KOPT-K1 (cell line): ENCODE results near the gene FGF18.

ENCODE experiments used
- H3K27ac ChIP-seq: fragments of 200-600 bp; sonication (generic); 2 replicates; pipeline ENCODE4 v1.5.1; 2016; ENCODE audit warnings: antibody characterized with exemption, mild to moderate bottlenecking, low read depth, low read length; ENCODE audit not compliant: poor library complexity, severe bottlenecking
- H3K36me3 ChIP-seq: fragments of 200-600 bp; sonication (generic); 2 replicates; pipeline ENCODE4 v1.5.1; 2017; ENCODE audit warnings: antibody characterized with exemption, mild to moderate bottlenecking, low read length, moderate library complexity; ENCODE audit not compliant: insufficient read depth
- H3K9me3 ChIP-seq: fragments of 200-600 bp; sonication (generic); 2 replicates; pipeline ENCODE4 v1.5.1; 2017; ENCODE audit warnings: antibody characterized with exemption, low read length, mild to moderate bottlenecking; ENCODE audit not compliant: insufficient read depth, poor library complexity, severe bottlenecking

Gene FGF18

GRCh38 chr5:171426266-171426665, 6.8 kb downstream of the FGF18 start:
- Histone ChIP-seq H3K27ac (no peak overlapping the region), H3K9me3 (no peaks in the 10 kb centered on the region), H3K36me3 (no peaks in the 10 kb centered on the region)

- Histone ChIP-seq H3K36me3 (no peaks in the 10 kb centered on the region), H3K27ac (no peak overlapping the region), H3K9me3 (no peaks in the 10 kb centered on the region)
Measured at GRCh38 chr5:171426680-171427079, 7.2 kb downstream of the FGF18 start.

- H3K27ac ChIP-seq = no peak overlapping the region
Measured at GRCh38 chr5:171427318-171428167, 8.1 kb downstream of the FGF18 start.

GRCh38 chr5:171428168-171428696, 8.8 kb downstream of the FGF18 start:
- no peak overlapping the region for H3K27ac ChIP-seq
- H3K36me3 ChIP-seq = no peaks in the 10 kb centered on the region
- no peaks in the 10 kb centered on the region for H3K9me3 ChIP-seq

More at GRCh38 chr5:171427318-171428167, 8.1 kb downstream of the FGF18 start:
- Histone ChIP-seq H3K9me3 (no peaks in the 10 kb centered on the region), H3K36me3 (no peaks in the 10 kb centered on the region)

- no peaks in the 10 kb centered on the region for H3K9me3 ChIP-seq
- H3K36me3 ChIP-seq = no peaks in the 10 kb centered on the region
- H3K27ac ChIP-seq = no peak overlapping the region
Measured at GRCh38 chr5:171428809-171429542, 9.5 kb downstream of the FGF18 start.

GRCh38 chr5:171429543-171429910, 10.1 kb downstream of the FGF18 start:
- Histone ChIP-seq H3K9me3 (no peaks in the 10 kb centered on the region), H3K27ac (no peak overlapping the region), H3K36me3 (no peaks in the 10 kb centered on the region)

- Histone ChIP-seq H3K36me3 (no peaks in the 10 kb centered on the region), H3K9me3 (no peaks in the 10 kb centered on the region), H3K27ac (no peak overlapping the region)
Measured at GRCh38 chr5:171431251-171431777, 11.9 kb downstream of the FGF18 start.

- Histone ChIP-seq H3K27ac (no peak overlapping the region), H3K36me3 (no peaks in the 10 kb centered on the region), H3K9me3 (no peaks in the 10 kb centered on the region)
Measured at GRCh38 chr5:171432076-171432475, 12.6 kb downstream of the FGF18 start.

GRCh38 chr5:171432583-171433351, 13.3 kb downstream of the FGF18 start:
- Histone ChIP-seq H3K27ac (no peak overlapping the region), H3K36me3 (no peaks in the 10 kb centered on the region), H3K9me3 (no peaks in the 10 kb centered on the region)

GRCh38 chr5:171433352-171433698, 13.9 kb downstream of the FGF18 start:
- no peaks in the 10 kb centered on the region for H3K36me3 ChIP-seq
- no peaks in the 10 kb centered on the region for H3K9me3 ChIP-seq
- H3K27ac ChIP-seq = no peak overlapping the region

- Histone ChIP-seq H3K9me3 (no peaks in the 10 kb centered on the region), H3K27ac (no peak overlapping the region), H3K36me3 (no peaks in the 10 kb centered on the region)
Measured at GRCh38 chr5:171433982-171434676, 14.7 kb downstream of the FGF18 start.

GRCh38 chr5:171434874-171435273, 15.4 kb downstream of the FGF18 start:
- H3K9me3 ChIP-seq = no peaks in the 10 kb centered on the region
- no peaks in the 10 kb centered on the region for H3K36me3 ChIP-seq
- H3K27ac ChIP-seq = no peak overlapping the region

GRCh38 chr5:171435908-171436307, 16.5 kb downstream of the FGF18 start:
- Histone ChIP-seq H3K9me3 (no peaks in the 10 kb centered on the region), H3K36me3 (no peaks in the 10 kb centered on the region), H3K27ac (no peak overlapping the region)

GRCh38 chr5:171436804-171437285, 17.4 kb downstream of the FGF18 start:
- Histone ChIP-seq H3K9me3 (no peaks in the 10 kb centered on the region), H3K27ac (no peak overlapping the region), H3K36me3 (no peaks in the 10 kb centered on the region)
